Amygdala (tissue), 56 donors: ENCODE data around the gene CHMP4B.

Source experiments
- DNase-seq, 56 donors: peaks; one replicate each; lab custom pipeline; 2025; lab: John Stamatoyannopoulos, UW

CHMP4B gene

GRCh38 chr20:33884633-33885032 is 73.5 kb downstream of the CHMP4B start:
- DNase-seq = no peak

- DNase-seq = no peak
These were observed 78.2 kb downstream of the CHMP4B start for GRCh38 chr20:33889312-33889711.

GRCh38 chr20:33890557-33890956 is 79.4 kb downstream of the CHMP4B start:
- DNase-seq = no peak

- DNase-seq = no peak
These were observed 82.2 kb downstream of the CHMP4B start for GRCh38 chr20:33893314-33893713.

- no peak for DNase-seq
These were observed 83.7 kb downstream of the CHMP4B start for GRCh38 chr20:33894798-33895197.

GRCh38 chr20:33896509-33896908 is 85.4 kb downstream of the CHMP4B start:
- DNase-seq = no peak

GRCh38 chr20:33897313-33897912 is 86.3 kb downstream of the CHMP4B start:
- no peak for DNase-seq

- no peak for DNase-seq
These were observed 88.0 kb downstream of the CHMP4B start for GRCh38 chr20:33899106-33899505.

GRCh38 chr20:33900521-33901131 is 89.5 kb downstream of the CHMP4B start:
- DNase-seq = no peak

GRCh38 chr20:33901132-33901523 is 90.0 kb downstream of the CHMP4B start:
- DNase-seq = no peak

GRCh38 chr20:33902011-33902410 is 90.9 kb downstream of the CHMP4B start:
- no peak for DNase-seq
